Central memory CD8-positive, alpha-beta T cell (primary cell): ENCODE results near the gene NFKBIZ.

ENCODE experiments used
- ATAC-seq: fragments of 150-1000 bp; cut with Tn5 transposase; replicated peaks from 2 replicates; pipeline ENCODE4 v1.10.0; 2022; ENCODE audit warnings: mild to moderate bottlenecking, moderate FRiP score, moderate number of reproducible peaks; ENCODE audit not compliant: poor library complexity, severe bottlenecking; ENCODE audit errors: extremely low read depth
- DNase-seq, 2 donors: peaks; one replicate each; pipeline ENCODE4 v3.0.0; 2021; ENCODE audit warnings: low spot score in 2 of 2
- H3K27ac Mint-ChIP-seq: one replicate; pipeline ENCODE4 v1.8.0; 2022; ENCODE audit warnings: low read depth, mild to moderate bottlenecking, moderate library complexity, mixed read lengths
- H3K27me3 Mint-ChIP-seq: one replicate; pipeline ENCODE4 v1.8.0; 2022; ENCODE audit warnings: mixed read lengths
- H3K36me3 Mint-ChIP-seq: one replicate; pipeline ENCODE4 v1.8.0; 2022; ENCODE audit warnings: mild to moderate bottlenecking, moderate library complexity, mixed read lengths; ENCODE audit not compliant: insufficient read depth
- H3K4me1 Mint-ChIP-seq: one replicate; pipeline ENCODE4 v1.8.0; 2022; ENCODE audit warnings: mixed read lengths
- H3K4me3 Mint-ChIP-seq: one replicate; pipeline ENCODE4 v1.8.0; 2022; ENCODE audit warnings: mild to moderate bottlenecking, moderate library complexity, mixed read lengths
- H3K9me3 Mint-ChIP-seq: one replicate; pipeline ENCODE4 v1.8.0; 2022; ENCODE audit warnings: mixed read lengths

Gene NFKBIZ

DNA sequence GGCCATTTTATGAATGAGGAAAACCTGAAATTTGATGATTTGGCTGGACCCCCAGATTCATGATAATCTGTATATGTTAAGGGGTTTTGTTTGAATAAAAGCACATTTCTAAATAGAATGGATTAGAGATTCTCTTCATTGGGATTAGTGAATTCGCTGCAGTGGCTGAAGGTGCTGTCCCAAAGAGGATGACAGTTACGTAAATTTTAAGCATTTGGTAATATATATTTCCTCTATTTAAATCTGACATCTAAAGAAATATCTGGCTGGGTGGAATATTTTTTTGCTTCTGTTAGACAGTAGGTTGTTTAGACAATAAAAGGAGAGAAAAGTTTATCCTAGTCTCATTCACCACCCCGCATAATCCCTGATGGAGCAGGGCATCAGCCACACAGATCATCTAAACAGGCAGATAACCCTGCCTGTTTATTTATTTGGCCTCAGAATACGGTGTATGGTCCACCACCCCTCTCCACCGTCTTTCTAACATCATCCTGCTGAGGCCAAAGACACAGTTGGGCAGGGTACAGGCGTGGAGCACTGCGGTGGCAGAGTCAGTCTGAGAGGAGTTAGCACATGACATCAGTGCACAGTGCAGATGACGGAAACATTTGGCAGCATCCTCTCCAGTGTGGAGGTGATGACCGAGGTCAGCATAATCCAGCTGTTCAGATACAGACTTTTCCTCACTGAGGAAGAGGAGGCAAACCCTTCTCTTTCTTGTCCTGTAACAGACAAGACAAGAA, 20.4 kb upstream of the NFKBIZ start:
- H3K36me3 Mint-ChIP-seq = peaks cover 9% of the 10 kb centered on the region
- peaks cover 48% of the 10 kb centered on the region for H3K4me1 Mint-ChIP-seq
- peak overlapping the region; percentile 94 for H3K27ac Mint-ChIP-seq
- no peaks in the 10 kb centered on the region for H3K9me3 Mint-ChIP-seq
- H3K4me3 Mint-ChIP-seq = peak overlapping the region; percentile 92
- DNase-seq (peak in 1 of 2 donors; percentile 25), ATAC-seq (peak; percentile 42)
- H3K27me3 Mint-ChIP-seq = no peaks in the 10 kb centered on the region

DNA sequence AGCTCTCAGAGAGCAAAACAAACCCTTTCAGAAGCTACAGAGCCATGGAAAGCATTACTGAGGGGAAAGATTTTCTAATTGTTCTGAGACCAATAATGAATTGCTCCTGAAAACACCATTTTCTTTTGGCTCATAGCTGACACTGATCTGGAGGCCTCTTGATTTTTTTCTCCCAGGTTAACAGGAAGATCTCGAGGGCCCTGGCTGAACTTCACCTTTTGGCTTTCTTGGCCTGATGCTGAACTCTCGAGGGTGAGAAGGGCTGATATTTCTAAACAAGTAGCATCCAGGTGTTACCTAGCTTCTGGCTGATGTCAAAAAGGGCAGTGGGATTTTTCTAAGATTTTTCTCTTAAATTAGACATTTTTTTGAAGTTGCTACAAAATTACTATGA, 19.9 kb upstream of the NFKBIZ start:
- H3K36me3 Mint-ChIP-seq = peaks cover 9% of the 10 kb centered on the region
- ATAC-seq (no peak), DNase-seq (no peak)
- peak overlapping the region; percentile 94 for H3K27ac Mint-ChIP-seq
- no peaks in the 10 kb centered on the region for H3K9me3 Mint-ChIP-seq
- no peaks in the 10 kb centered on the region for H3K27me3 Mint-ChIP-seq
- peaks cover 50% of the 10 kb centered on the region for H3K4me1 Mint-ChIP-seq
- H3K4me3 Mint-ChIP-seq = peak overlapping the region; percentile 65

- no peaks in the 10 kb centered on the region for H3K27me3 Mint-ChIP-seq
- H3K4me1 Mint-ChIP-seq = peaks cover 54% of the 10 kb centered on the region
- ATAC-seq (no peak), DNase-seq (no peak)
- peaks cover 9% of the 10 kb centered on the region for H3K36me3 Mint-ChIP-seq
- peak overlapping the region; percentile 65 for H3K4me3 Mint-ChIP-seq
- H3K9me3 Mint-ChIP-seq = no peaks in the 10 kb centered on the region
- H3K27ac Mint-ChIP-seq = peak overlapping the region; percentile 94
These were observed 19.4 kb upstream of the NFKBIZ start for GRCh38 chr3:101829874-101830273.

GRCh38 chr3:101833446-101833974, 15.8 kb upstream of the NFKBIZ start:
- ATAC-seq (no peak), DNase-seq (no peak)
- peaks cover 1% of the 10 kb centered on the region for H3K36me3 Mint-ChIP-seq
- H3K27ac Mint-ChIP-seq = no peak overlapping the region
- H3K4me3 Mint-ChIP-seq = no peak overlapping the region
- H3K27me3 Mint-ChIP-seq = no peaks in the 10 kb centered on the region
- peaks cover 32% of the 10 kb centered on the region for H3K4me1 Mint-ChIP-seq
- H3K9me3 Mint-ChIP-seq = no peaks in the 10 kb centered on the region

- no peaks in the 10 kb centered on the region for H3K9me3 Mint-ChIP-seq
- H3K4me3 Mint-ChIP-seq = no peak overlapping the region
- peaks cover 20% of the 10 kb centered on the region for H3K4me1 Mint-ChIP-seq
- ATAC-seq = no peak
- H3K27me3 Mint-ChIP-seq = no peaks in the 10 kb centered on the region
- DNase-seq = no peak
- H3K36me3 Mint-ChIP-seq = peaks cover 1% of the 10 kb centered on the region
- no peak overlapping the region for H3K27ac Mint-ChIP-seq
These were observed 13.6 kb upstream of the NFKBIZ start for GRCh38 chr3:101835676-101836075.

DNA sequence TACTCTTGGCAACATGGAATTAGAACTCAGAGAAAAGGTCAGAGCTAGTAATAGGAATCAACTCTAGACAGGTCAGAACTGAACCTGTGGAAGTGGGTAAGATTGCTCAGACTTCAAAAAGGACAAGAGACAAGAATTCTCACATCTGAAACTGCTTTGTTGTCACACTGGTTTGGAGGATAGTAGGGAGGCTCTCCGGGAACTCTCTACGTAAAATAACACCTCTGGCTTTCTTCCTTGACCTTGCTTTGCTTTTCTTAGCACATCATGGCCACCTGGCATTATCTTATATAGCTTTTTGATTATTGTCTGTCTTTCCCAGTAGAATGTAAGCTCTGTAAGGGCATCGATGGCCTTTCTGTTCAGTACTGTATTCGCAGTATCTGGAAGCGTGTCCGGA, 13.2 kb upstream of the NFKBIZ start:
- H3K4me1 Mint-ChIP-seq = peaks cover 20% of the 10 kb centered on the region
- no peaks in the 10 kb centered on the region for H3K27me3 Mint-ChIP-seq
- H3K36me3 Mint-ChIP-seq = peaks cover 1% of the 10 kb centered on the region
- ATAC-seq (no peak), DNase-seq (no peak)
- no peak overlapping the region for H3K27ac Mint-ChIP-seq
- H3K4me3 Mint-ChIP-seq = no peak overlapping the region
- no peaks in the 10 kb centered on the region for H3K9me3 Mint-ChIP-seq

- H3K27ac Mint-ChIP-seq = no peak overlapping the region
- ATAC-seq (no peak), DNase-seq (no peak)
- peaks cover 3% of the 10 kb centered on the region for H3K9me3 Mint-ChIP-seq
- H3K4me3 Mint-ChIP-seq = no peak overlapping the region
- H3K27me3 Mint-ChIP-seq = no peaks in the 10 kb centered on the region
- peaks cover 20% of the 10 kb centered on the region for H3K4me1 Mint-ChIP-seq
- peaks cover 1% of the 10 kb centered on the region for H3K36me3 Mint-ChIP-seq
These were observed 12.4 kb upstream of the NFKBIZ start for GRCh38 chr3:101836652-101837598.

GRCh38 chr3:101838691-101839090, 10.6 kb upstream of the NFKBIZ start:
- DNase-seq (no peak), ATAC-seq (no peak)
- no peak overlapping the region for H3K27ac Mint-ChIP-seq
- H3K27me3 Mint-ChIP-seq = no peaks in the 10 kb centered on the region
- H3K36me3 Mint-ChIP-seq = peaks cover 3% of the 10 kb centered on the region
- H3K4me1 Mint-ChIP-seq = peaks cover 13% of the 10 kb centered on the region
- H3K4me3 Mint-ChIP-seq = no peak overlapping the region
- H3K9me3 Mint-ChIP-seq = peaks cover 7% of the 10 kb centered on the region

GRCh38 chr3:101840066-101840465, 9.2 kb upstream of the NFKBIZ start:
- H3K27ac Mint-ChIP-seq = no peak overlapping the region
- no peak overlapping the region for H3K4me3 Mint-ChIP-seq
- peaks cover 3% of the 10 kb centered on the region for H3K36me3 Mint-ChIP-seq
- peaks cover 7% of the 10 kb centered on the region for H3K9me3 Mint-ChIP-seq
- ATAC-seq (no peak), DNase-seq (no peak)
- no peaks in the 10 kb centered on the region for H3K27me3 Mint-ChIP-seq
- peaks cover 6% of the 10 kb centered on the region for H3K4me1 Mint-ChIP-seq

- peak overlapping the region; percentile 37 for H3K27ac Mint-ChIP-seq
- H3K36me3 Mint-ChIP-seq = peaks cover 1% of the 10 kb centered on the region
- ATAC-seq = no peak
- DNase-seq = no peak
- no peak overlapping the region for H3K4me3 Mint-ChIP-seq
- no peaks in the 10 kb centered on the region for H3K27me3 Mint-ChIP-seq
- H3K9me3 Mint-ChIP-seq = peaks cover 7% of the 10 kb centered on the region
- peaks cover 5% of the 10 kb centered on the region for H3K4me1 Mint-ChIP-seq
These were observed 6.9 kb upstream of the NFKBIZ start for GRCh38 chr3:101842245-101842934.

- no peak for DNase-seq
- no peak for ATAC-seq
- peak overlapping the region; percentile 37 for H3K27ac Mint-ChIP-seq
- H3K4me1 Mint-ChIP-seq = peaks cover 6% of the 10 kb centered on the region
- peaks cover 7% of the 10 kb centered on the region for H3K9me3 Mint-ChIP-seq
- peaks cover 1% of the 10 kb centered on the region for H3K36me3 Mint-ChIP-seq
- no peaks in the 10 kb centered on the region for H3K27me3 Mint-ChIP-seq
- no peak overlapping the region for H3K4me3 Mint-ChIP-seq
These were observed 6.4 kb upstream of the NFKBIZ start for GRCh38 chr3:101842935-101843330.

GRCh38 chr3:101845425-101845824, 3.9 kb upstream of the NFKBIZ start:
- H3K9me3 Mint-ChIP-seq = peaks cover 7% of the 10 kb centered on the region
- H3K4me3 Mint-ChIP-seq = no peak overlapping the region
- H3K36me3 Mint-ChIP-seq = peaks cover 11% of the 10 kb centered on the region
- ATAC-seq (no peak), DNase-seq (no peak)
- no peak overlapping the region for H3K27ac Mint-ChIP-seq
- peaks cover 7% of the 10 kb centered on the region for H3K4me1 Mint-ChIP-seq
- H3K27me3 Mint-ChIP-seq = no peaks in the 10 kb centered on the region
